Measurements from ENCODE around the gene GAB1. TPM values are rescaled to one million over a fixed set of nuclear protein-coding genes. Genes with fewer than 3 reads are reported as not detected.

The GAB1 gene
- total and polyA plus RNA-seq, 2 of the 8 experiments (the other 6 are each of a cell fraction or from before 2014, with no cell fraction given): 6.8 to 21.3 TPM

GRCh38 chr4:143344774-143345173, 8.1 kb downstream of the GAB1 start:
- peaks cover 0 to 47% of the 10 kb centered on the region in 2 experiments; a peak in 2 of 4 replicates for H3K79me2 ChIP-seq (ENCODE audit: control insufficient read depth in 1 of 2, insufficient read depth in 2 of 2, low read length in 2 of 2)
- POLR2A ChIA-PET (ENCODE audit: partially characterized antibody): interaction anchor here (2.7 kb wide), 1 partner anchor 7 kb away, joined by 10 read pairs; the partner anchor contains the start of gene GAB1
- H3K79me1 ChIP-seq (ENCODE audit: low read depth, low read length): 0 out of 2 replicates have a peak, but pooled peaks cover 4% of the 10 kb centered on the region
- TF ChIP-seq KDM5A (IDR thresholded peaks at IDR 0.05; ENCODE audit: low read length) (no peak), MAFK (IDR thresholded peaks at IDR 0.05; ENCODE audit: low read depth, low read length) (no peak), CHD2 (IDR thresholded peaks at IDR 0.05; ENCODE audit: low read length) (no peak), CTBP2 (IDR thresholded peaks at IDR 0.05; ENCODE audit: borderline replicate concordance, insufficient read depth, insufficient read length, low read length) (no peak), SIRT6 (IDR thresholded peaks at IDR 0.05; ENCODE audit: low read length) (no peak), YY1 (IDR thresholded peaks at IDR 0.05; ENCODE audit: low read depth, low read length) (no peak), BRCA1 (IDR thresholded peaks at IDR 0.05; ENCODE audit: low read depth, low read length) (no peak), CEBPB (IDR thresholded peaks at IDR 0.05; ENCODE audit: low read depth, low read length) (no peak), GABPA (IDR thresholded peaks at IDR 0.05; ENCODE audit: borderline replicate concordance, insufficient read depth, low read length) (no peak), CBX8 (IDR thresholded peaks at IDR 0.05; ENCODE audit: borderline replicate concordance, low read depth, low read length) (no peak), RFX5 (IDR thresholded peaks at IDR 0.05; ENCODE audit: borderline replicate concordance, low read depth, low read length) (no peak), TBP (IDR thresholded peaks at IDR 0.05; ENCODE audit: low read depth, low read length) (no peak), FOSL1 (IDR thresholded peaks at IDR 0.05; ENCODE audit: insufficient read depth, low read depth, low read length) (no peak), ZNF274 (IDR thresholded peaks at IDR 0.05; ENCODE audit: borderline replicate concordance, extremely low read depth, low read length) (no peak)
- TF ChIP-seq, protein P1, sequence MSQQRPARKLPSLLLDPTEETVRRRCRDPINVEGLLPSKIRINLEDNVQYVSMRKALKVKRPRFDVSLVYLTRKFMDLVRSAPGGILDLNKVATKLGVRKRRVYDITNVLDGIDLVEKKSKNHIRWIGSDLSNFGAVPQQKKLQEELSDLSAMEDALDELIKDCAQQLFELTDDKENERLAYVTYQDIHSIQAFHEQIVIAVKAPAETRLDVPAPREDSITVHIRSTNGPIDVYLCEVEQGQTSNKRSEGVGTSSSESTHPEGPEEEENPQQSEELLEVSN (IDR thresholded peaks at IDR 0.05): no peak

More at GRCh38 chr4:143344774-143345173, 8.1 kb downstream of the GAB1 start:
- H3K9ac ChIP-seq (replicated peaks in 1 of 4; ENCODE audit: extremely low read depth in 1 of 4, low read depth in 3 of 4, low read length in 3 of 4): no peak overlapping the region
- H3K23ac ChIP-seq (ENCODE audit: insufficient read length): no peak overlapping the region
- FAIRE-seq: no peak
- H4K8ac ChIP-seq (ENCODE audit: extremely low read depth, insufficient read depth, low read length): no peak overlapping the region
- H2BK15ac ChIP-seq (ENCODE audit: low read length): no peak overlapping the region
- H3K4me3 ChIP-seq (ENCODE audit: extremely low read depth in 1 of 4, insufficient read depth in 2 of 4, low read depth in 3 of 4, low read length in 4 of 4): no peak overlapping the region
- H2AK5ac ChIP-seq (ENCODE audit: low read depth, low read length): no peak overlapping the region
- CTCF ChIA-PET (ENCODE audit: partially characterized antibody): interaction anchor here (1.0 to 1.9 kb wide), 3 partner anchors 7 to 24 kb away, joined by 3 to 6 read pairs (median 5); partner anchors contain the start of gene GAB1
- no peaks in the 10 kb centered on the region for H4K20me1 ChIP-seq (replicated peaks in 1 of 2; ENCODE audit: control insufficient read depth in 1 of 2, insufficient read depth in 2 of 2, low read length in 2 of 2)
- peaks cover 0 to 3% (median 0%) of the 10 kb centered on the region in 4 experiments; a peak in 3 of 7 replicates for H3K4me1 ChIP-seq (replicated peaks in 1 of 4; ENCODE audit: control insufficient read depth in 3 of 4, insufficient read depth in 4 of 4, low read length in 3 of 4)
- H2BK20ac ChIP-seq (ENCODE audit: low read length): no peak overlapping the region
- no peak overlapping the region for H2BK12ac ChIP-seq (ENCODE audit: low read depth, low read length)
- H3K56ac ChIP-seq (replicated peaks; ENCODE audit: insufficient read length, low read depth, low read length): no peak overlapping the region
- no peak overlapping the region for H3K18ac ChIP-seq (ENCODE audit: extremely low read depth, low read length)
- no peak overlapping the region for H4K91ac ChIP-seq (replicated peaks; ENCODE audit: insufficient read length, low read length)
- no peaks in the 10 kb centered on the region for H3K36me3 ChIP-seq (ENCODE audit: control insufficient read depth in 2 of 4, insufficient read depth in 4 of 4, low read length in 3 of 4)
- no peak overlapping the region for H3K4me2 ChIP-seq (ENCODE audit: insufficient read depth in 1 of 2, low read depth in 2 of 2, low read length in 2 of 2)
- H2AFZ ChIP-seq (ENCODE audit: low read length): no peak overlapping the region
- no peak overlapping the region for H2BK5ac ChIP-seq (ENCODE audit: low read depth, low read length)
- H3K23me2 ChIP-seq (ENCODE audit: low read depth, low read length): no peaks in the 10 kb centered on the region
- no peak for DNase-seq (ENCODE audit: low read depth in 1 of 2, low spot score in 2 of 2)
- no peak overlapping the region for H2BK120ac ChIP-seq (replicated peaks; ENCODE audit: low read depth, low read length)
- no peak overlapping the region for H4K5ac ChIP-seq (ENCODE audit: insufficient read length, low read depth, low read length)
- no peaks in the 10 kb centered on the region for H3K9me3 ChIP-seq (ENCODE audit: insufficient read depth in 2 of 2, low read depth in 1 of 2, low read length in 1 of 2)
- no peak overlapping the region for H3K14ac ChIP-seq (ENCODE audit: insufficient read length)
- no peaks in the 10 kb centered on the region for H3K27me3 ChIP-seq (replicated peaks in 1 of 4; ENCODE audit: control insufficient read depth in 3 of 4, extremely low read depth in 1 of 4, insufficient read depth in 3 of 4, low read length in 3 of 4)
- no peak overlapping the region for H3K4ac ChIP-seq (replicated peaks; ENCODE audit: insufficient read length, low read depth, low read length)
- H3K27ac ChIP-seq (ENCODE audit: low read depth, low read length): no peak overlapping the region
- WGBS, 2 experiments (ENCODE audit: extremely low coverage in 1 of 2, insufficient coverage in 1 of 2, insufficient read length in 1 of 2, insufficient replicate concordance in 2 of 2, low coverage in 1 of 2, low lambda C conversion rate in 2 of 2, missing lambda C conversion rate in 1 of 2): 86% methylated on average over 4 of the region's 4 CpGs; no CpG with 5 or more reads in 1 of the 2 experiments
